GM20000 (cell line): ENCODE data around the gene CHST11.

Experiments
- DNase-seq: peaks from one replicate; pipeline ENCODE4 v3.0.0; 2012; ENCODE audit warnings: low spot score
- TF ChIP-seq, protein P1 (sequence below): IDR thresholded peaks from 2 replicates; pipeline ENCODE4 v1.5.1; 2012; ENCODE audit warnings: mild to moderate bottlenecking, control low read depth; ENCODE audit errors: extremely low read depth, missing control alignments

Gene CHST11

DNA sequence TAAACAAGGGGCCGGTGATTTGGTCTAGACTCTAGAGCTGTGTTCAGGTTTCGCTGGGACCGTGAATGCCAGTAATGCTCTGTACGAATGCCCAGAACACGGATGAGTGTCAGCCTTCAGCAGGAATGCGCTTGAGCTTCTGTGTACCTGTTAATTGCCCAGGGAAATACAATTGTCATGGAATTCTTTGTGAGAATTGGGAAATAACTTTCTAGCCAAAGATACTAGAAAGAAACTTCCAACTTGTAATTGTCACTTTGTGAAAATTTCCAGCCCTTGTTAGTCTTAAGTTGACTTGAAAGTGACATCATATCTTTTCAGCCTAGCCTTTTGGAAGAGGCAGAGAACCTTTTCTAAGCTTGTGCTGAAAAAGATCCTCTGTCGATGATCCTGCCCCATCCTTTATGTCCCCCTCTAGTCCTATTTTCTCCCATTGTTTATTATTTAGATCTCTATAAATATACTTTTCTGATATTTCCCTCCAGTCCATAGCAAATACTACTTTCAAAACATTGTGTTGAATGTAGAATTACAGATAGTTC, 2.7 kb downstream of the CHST11 start:
- TF ChIP-seq, protein P1, sequence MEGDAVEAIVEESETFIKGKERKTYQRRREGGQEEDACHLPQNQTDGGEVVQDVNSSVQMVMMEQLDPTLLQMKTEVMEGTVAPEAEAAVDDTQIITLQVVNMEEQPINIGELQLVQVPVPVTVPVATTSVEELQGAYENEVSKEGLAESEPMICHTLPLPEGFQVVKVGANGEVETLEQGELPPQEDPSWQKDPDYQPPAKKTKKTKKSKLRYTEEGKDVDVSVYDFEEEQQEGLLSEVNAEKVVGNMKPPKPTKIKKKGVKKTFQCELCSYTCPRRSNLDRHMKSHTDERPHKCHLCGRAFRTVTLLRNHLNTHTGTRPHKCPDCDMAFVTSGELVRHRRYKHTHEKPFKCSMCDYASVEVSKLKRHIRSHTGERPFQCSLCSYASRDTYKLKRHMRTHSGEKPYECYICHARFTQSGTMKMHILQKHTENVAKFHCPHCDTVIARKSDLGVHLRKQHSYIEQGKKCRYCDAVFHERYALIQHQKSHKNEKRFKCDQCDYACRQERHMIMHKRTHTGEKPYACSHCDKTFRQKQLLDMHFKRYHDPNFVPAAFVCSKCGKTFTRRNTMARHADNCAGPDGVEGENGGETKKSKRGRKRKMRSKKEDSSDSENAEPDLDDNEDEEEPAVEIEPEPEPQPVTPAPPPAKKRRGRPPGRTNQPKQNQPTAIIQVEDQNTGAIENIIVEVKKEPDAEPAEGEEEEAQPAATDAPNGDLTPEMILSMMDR = no peak
- DNase-seq = no peak

DNA sequence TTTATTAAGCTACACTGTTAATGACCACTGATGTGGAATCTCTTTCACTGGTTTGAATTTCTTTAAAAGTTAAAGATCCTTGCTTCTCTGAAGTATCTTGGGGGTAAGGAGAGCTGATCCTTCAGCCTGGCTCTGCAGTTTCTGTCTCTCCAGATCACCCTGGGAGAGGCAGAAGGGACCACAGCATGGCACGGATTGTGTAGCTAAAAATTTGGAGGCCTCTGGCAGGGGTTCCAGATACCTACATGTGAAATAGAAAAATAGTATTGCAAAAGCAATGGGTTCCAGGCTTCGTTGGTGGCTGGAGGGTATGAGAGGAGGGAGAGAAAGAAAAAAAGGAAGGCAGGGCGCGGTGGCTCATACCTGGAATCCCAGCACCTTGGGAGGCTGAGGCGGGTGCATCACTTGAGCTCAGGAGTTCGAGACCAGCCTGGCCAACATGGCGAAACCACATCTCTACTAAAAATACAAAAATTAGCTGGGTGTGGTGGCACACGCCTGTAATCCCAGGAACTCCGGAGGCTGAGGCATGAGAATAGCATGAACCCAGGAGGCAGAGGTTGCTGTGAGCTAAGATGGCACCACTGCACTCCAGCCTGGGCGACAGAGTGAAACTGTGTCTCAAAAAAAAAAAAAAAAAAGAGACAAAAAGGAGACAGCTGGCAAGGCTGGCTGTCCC, 3.4 kb downstream of the CHST11 start:
- no peak for DNase-seq
- TF ChIP-seq, protein P1 = no peak

DNA sequence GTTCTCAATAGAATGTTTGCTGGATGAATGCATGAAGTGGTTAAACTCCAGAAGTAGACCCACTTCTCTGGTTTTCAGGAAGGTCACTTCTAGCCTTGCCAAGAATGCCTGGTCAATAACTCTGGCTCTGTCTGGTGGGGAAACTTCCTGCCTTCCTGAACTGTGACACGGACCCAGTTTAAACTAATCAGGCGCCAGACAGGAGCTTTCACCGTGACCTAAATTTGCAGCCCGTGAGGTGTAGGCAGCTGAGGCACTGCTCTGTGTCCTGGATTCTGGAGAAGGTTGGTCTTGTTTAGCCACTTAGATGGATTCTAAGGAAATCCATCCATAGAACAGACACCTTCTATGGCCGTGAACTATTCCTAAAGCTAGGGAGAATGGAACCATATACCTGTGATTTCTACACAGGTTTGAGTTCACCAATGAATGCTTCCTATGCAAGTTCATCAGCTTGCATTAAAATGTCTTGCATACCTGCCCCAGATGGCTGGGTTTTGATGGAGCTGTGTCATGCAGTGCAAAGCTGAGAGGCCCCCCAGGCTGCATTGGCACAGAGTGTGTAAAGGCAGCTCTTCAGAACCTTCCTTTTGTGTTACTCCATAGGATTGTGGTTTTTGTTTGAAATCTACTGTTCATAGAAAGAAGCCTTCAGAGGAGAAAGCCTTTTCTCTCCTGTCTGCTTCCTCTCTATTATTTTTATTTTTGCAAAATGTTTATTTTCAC, 4.4 kb downstream of the CHST11 start:
- TF ChIP-seq, protein P1 = no peak
- no peak for DNase-seq

DNA sequence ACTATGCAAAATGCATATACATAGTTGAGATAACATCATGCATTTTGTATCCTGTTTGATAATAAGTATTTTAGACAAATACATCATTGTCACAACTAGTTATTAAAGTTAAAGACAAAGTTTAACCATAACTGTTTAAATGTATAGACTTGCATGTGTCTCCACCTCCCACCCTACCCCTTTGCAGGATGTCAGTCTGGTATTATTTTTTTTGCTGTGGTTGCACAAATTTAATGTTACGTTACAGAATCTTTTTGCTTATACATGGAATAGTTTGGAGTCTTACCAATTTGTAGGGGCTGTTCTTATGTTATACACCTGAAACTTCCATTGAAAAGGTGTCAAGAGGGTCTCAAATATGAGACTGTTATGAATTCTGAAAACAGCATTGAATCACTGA, 5.6 kb downstream of the CHST11 start:
- TF ChIP-seq, protein P1 = no peak
- DNase-seq = no peak

DNA sequence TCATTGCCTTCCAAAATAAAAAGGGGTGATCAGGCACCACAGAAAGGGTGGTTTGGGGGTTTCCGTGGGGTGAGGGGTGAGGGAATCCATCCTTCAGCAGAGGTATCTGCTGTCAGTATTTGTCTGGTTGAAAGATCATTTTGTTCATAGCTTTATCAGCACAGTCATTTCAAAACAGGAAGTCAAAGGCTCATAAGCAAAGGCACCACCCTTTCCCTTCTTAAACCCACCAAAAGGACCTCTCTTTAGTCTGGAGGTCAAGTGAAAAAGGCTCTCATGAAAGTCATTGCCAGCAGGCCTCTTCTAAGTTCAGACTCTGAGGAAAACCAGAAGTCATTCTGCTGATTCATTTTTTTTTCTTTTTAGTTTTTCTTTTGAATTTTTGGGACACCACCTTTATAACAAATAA, 6.2 kb downstream of the CHST11 start:
- TF ChIP-seq, protein P1 = no peak
- DNase-seq = peak; percentile 67

DNA sequence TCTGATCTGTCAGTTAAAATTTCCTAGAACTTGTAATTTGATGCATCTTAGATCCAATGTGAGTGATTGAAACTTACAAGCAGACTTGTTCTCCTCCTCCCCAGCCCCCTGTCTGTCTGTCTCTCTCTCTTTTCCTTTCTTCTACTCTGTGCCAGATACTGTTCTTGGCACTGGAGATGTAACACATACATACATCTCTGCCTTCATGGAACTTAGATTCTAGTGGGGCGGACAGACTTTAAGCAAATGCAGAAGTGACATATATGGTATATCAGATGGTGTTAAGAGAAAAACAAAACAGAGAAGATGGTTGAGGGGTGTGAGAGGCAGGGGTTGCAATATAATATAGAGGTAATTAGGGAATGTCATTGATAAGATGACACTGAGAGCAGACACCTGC, 6.6 kb downstream of the CHST11 start:
- DNase-seq = no peak
- TF ChIP-seq, protein P1 = no peak

DNA sequence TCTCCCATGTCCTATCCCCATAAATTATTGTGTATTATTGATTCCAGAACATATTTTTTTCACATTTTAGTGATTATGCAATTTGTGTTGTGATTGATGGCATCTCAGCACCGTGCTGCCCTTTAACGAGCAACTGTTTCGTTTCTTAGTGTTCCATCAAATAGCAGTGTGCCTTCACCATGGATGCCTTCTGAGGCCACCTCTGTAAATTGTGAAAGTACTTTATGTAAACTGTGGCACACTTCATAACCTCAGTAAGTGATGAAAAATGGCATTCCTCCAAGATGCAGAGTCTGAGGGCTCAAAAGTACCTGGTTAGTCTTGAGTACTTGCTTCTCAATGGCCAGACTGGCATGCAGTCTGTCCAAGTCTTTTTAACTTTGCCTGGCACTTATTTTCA, 8.2 kb downstream of the CHST11 start:
- DNase-seq = no peak
- TF ChIP-seq, protein P1 = no peak
